ENCODE results near the gene SLC43A2.
A peak's percentile ranks its signal among the peaks of the same experiment; 100 is the strongest.

- TF ChIP-seq POLR2A (IDR thresholded peaks at IDR 0.05; ENCODE audit: low read depth, low read length) (no peak; the same call in 1 of the 2 replicates), POLR2AphosphoS5 (IDR thresholded peaks at IDR 0.05; ENCODE audit: low read depth, low read length) (peak; percentile 52), TAF1 (IDR thresholded peaks at IDR 0.05; ENCODE audit: borderline replicate concordance, low read depth, low read length) (no peak)
Measured at GRCh38 chr17:1673041-1673785, 44.6 kb upstream of the SLC43A2 start.
